GM06990 (cell line): ENCODE measurements around the gene MYRFL.

Experiments
- DNase-seq: peaks from one replicate; pipeline ENCODE4 v3.0.0-alpha.2; 2011; ENCODE audit not compliant: insufficient read length; ENCODE audit errors: extremely low read depth
- H3K27me3 ChIP-seq: replicated peaks from 2 replicates; pipeline ENCODE4 v1.6.0; 2011; ENCODE audit warnings: low read length; ENCODE audit not compliant: control insufficient read depth, insufficient read depth
- H3K36me3 ChIP-seq: 2 replicates; pipeline ENCODE4 v1.5.1; 2011; ENCODE audit warnings: low read length; ENCODE audit not compliant: control insufficient read depth, insufficient read depth
- H3K4me3 ChIP-seq: replicated peaks from 2 replicates; pipeline ENCODE4 v1.5.1; 2011; ENCODE audit warnings: low read depth, mild to moderate bottlenecking, control low read depth, low read length
- TF ChIP-seq, protein P1 (sequence below): IDR thresholded peaks from 2 replicates; pipeline ENCODE4 v1.5.1; 2011; ENCODE audit warnings: low read length, control low read depth, mild to moderate bottlenecking, inconsistent platforms; ENCODE audit not compliant: insufficient read depth, poor library complexity, severe bottlenecking

The MYRFL gene

DNA sequence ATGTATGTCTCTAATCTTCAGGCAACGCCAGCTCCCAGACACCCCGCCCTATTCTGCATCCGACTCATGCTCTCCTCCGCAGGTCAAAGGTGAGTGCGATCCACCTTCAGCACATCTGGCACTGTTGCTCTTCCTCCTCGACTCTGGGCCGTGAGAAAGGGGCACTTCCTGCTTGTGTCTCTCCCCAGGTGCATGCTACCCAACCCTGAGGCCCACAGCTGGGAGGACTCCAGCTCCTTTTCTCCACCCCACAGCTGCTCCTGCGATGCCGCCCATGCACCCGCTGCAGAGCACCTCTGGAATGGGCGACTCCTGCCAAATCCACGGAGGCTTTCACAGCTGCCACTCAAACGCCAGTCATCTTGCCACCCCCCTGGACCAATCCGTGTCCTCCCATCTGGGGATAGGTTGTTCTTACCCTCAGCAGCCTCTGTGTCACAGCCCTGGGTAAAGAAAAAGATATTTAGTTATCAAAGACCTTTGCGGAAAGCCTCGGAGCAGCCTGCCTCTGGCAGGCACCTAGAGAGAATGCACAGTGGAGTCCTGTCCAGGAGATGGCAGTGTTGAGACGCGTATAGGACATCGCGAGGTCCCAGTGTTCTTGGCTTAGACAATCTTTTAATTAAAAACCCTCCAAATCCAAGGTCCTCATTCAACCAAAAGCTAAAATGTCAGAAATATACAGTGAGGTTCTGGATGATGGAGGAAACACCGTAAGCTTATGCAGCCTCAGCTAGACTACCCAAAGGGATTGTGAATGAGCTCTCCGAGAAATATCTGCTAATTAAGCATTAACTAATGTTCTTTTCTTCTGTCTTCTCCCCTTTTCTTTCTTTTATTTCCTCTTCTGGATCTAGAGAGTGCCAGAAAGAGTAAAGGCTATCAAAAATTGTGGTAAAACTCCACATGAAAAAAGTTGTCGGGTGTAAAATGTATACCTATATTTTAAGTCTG, 54.3 kb downstream of the MYRFL start:
- TF ChIP-seq, protein P1, sequence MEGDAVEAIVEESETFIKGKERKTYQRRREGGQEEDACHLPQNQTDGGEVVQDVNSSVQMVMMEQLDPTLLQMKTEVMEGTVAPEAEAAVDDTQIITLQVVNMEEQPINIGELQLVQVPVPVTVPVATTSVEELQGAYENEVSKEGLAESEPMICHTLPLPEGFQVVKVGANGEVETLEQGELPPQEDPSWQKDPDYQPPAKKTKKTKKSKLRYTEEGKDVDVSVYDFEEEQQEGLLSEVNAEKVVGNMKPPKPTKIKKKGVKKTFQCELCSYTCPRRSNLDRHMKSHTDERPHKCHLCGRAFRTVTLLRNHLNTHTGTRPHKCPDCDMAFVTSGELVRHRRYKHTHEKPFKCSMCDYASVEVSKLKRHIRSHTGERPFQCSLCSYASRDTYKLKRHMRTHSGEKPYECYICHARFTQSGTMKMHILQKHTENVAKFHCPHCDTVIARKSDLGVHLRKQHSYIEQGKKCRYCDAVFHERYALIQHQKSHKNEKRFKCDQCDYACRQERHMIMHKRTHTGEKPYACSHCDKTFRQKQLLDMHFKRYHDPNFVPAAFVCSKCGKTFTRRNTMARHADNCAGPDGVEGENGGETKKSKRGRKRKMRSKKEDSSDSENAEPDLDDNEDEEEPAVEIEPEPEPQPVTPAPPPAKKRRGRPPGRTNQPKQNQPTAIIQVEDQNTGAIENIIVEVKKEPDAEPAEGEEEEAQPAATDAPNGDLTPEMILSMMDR = peak; percentile 85
- Histone ChIP-seq H3K36me3 (no peaks in the 10 kb centered on the region), H3K4me3 (no peak overlapping the region), H3K27me3 (no peaks in the 10 kb centered on the region)
- DNase-seq = peak; percentile 15

DNA sequence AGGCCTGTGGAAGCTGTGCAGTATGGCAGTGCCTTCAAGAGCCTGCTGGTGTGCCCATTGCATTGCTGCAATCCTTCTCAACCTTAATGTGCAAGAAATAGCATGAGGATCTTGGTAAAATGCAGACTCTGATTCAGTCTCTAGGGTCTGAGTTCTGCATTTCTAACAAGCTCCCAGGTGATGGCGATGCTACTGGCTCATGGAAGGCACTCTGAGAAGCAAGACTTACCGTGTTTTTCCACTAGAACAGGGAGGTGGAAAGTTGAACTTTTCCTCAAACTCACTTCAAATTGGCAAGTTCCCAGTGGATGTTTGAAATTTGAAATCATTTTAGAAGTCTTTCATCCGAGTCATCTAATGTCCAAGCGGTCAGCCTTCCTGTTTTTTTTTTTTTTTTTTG, 55.5 kb downstream of the MYRFL start:
- no peak overlapping the region for H3K4me3 ChIP-seq

DNA sequence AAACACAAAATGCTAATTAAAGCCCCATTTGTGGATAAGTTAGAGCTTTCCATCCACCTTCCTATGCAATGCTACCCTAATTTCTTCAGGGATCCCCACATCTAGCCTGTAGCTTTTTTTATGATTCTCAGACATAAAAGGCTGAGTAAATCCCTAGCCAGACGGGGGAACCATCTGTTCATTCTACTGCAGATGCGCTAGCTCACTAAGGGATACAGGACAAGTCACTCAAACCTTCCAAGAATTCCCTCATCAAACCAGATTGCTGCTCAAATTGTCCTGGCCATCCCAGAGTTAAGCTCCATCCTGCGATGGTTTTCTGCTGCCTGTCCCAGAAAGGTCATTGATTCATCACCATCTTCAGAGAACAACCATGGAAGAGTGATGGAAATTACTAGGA, 56.7 kb downstream of the MYRFL start:
- no peak for DNase-seq
- Histone ChIP-seq H3K4me3 (no peak overlapping the region), H3K36me3 (no peaks in the 10 kb centered on the region), H3K27me3 (no peaks in the 10 kb centered on the region)
- TF ChIP-seq, protein P1 = no peak

More for the DNA sequence above, 55.5 kb downstream of the MYRFL start:
- H3K27me3 ChIP-seq = no peaks in the 10 kb centered on the region
- no peaks in the 10 kb centered on the region for H3K36me3 ChIP-seq
- TF ChIP-seq, protein P1 = no peak
- no peak for DNase-seq

DNA sequence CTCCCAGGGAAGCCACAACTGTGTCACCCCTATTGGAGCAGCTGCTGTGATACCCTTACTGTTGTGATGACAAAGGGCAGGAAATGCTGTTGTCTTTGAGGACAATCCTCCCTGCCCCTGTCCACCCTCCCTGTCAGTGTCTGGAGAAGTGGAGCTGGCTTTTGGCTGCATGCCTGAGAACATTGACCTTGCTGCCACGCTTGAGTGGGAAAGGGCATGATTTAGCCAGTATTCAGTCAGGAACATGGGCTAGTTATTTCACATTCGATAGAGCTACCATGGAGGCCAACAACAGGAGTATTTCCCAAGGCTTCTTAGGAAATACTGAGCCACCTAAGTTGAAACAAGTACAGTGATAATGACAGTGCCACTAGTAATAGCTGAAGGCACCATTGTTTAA, 59.4 kb downstream of the MYRFL start:
- no peak for DNase-seq
- TF ChIP-seq, protein P1 = no peak
- H3K27me3 ChIP-seq = no peaks in the 10 kb centered on the region

DNA sequence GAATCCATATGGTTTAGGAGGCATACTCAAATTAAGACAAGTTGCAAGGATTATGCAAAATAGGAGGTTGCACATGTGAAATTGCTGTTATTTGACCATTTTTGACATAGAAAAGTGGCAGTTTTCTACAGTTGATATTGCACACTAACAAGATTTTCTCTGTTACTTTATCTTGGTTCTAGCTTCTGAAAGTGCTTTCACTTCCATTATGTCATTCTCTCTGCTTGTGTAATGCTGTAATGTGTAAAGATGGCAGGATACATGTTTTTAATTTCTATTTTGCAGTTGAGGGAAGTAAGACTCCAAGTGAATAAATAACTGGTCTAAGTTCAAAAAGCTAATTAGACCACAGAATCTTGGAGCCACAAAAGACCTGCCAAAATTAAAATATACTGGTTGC, 60.6 kb downstream of the MYRFL start:
- H3K27me3 ChIP-seq = no peaks in the 10 kb centered on the region
- no peak overlapping the region for H3K4me3 ChIP-seq
- no peaks in the 10 kb centered on the region for H3K36me3 ChIP-seq
- TF ChIP-seq, protein P1 = no peak
- no peak for DNase-seq

More for the DNA sequence above, 59.4 kb downstream of the MYRFL start:
- H3K4me3 ChIP-seq = no peak overlapping the region
- no peaks in the 10 kb centered on the region for H3K36me3 ChIP-seq
